Measurements from ENCODE around the gene GNA14. TPM values are rescaled to one million over a fixed set of nuclear protein-coding genes. Genes with fewer than 3 reads are reported as not detected.
A peak's percentile ranks its signal among the peaks of the same experiment; 100 is the strongest.

GNA14 gene
- total RNA-seq, 1 experiment from 2014 or later, result 0.15 TPM

GRCh38 chr9:77433675-77434445, 214.3 kb downstream of the GNA14 start:
- ChIA-PET CTCF (interaction anchor here (0.5 to 1.0 kb wide), 4 partner anchors 10 to 335 kb away, joined by 3 to 11 read pairs (median 4); no protein-coding TSS in a partner anchor), POLR2A (no interaction called here)
- no peaks in the 10 kb centered on the region for H3K9me3 ChIP-seq (ENCODE audit: control insufficient read depth, insufficient read depth, low read depth, low read length)
- H3K4me1 ChIP-seq (ENCODE audit: control insufficient read depth, insufficient read depth, low read length), result no peaks in the 10 kb centered on the region
- intact Hi-C loops (cut with micrococcal nuclease; ENCODE audit: unreplicated experiment), result loop anchor here (5.0 kb wide), 1 partner anchor 318 kb away; no protein-coding TSS in a partner anchor
- no peak for DNase-seq (ENCODE audit: low read depth, low spot score)
- peak; percentile 95 for ATAC-seq
- BruUV-seq (replicated peaks), result no TSS peak
- TF ChIP-seq CTCF (IDR thresholded peaks at IDR 0.05) (peak; percentile 97), POLR2AphosphoS5 (IDR thresholded peaks at IDR 0.05; ENCODE audit: low read depth, low read length) (no peak)
- H3K27ac ChIP-seq (ENCODE audit: low read length), result no peak overlapping the region
- in situ Hi-C loops (cut with HindIII; ENCODE audit: low pct_unique_long_range_greater_than_20kb, low sequenced_read_pairs), result no loop called here
- no peaks in the 10 kb centered on the region for H3K27me3 ChIP-seq (ENCODE audit: control insufficient read depth, insufficient read depth, low read length)
- H3K36me3 ChIP-seq (ENCODE audit: control insufficient read depth, insufficient read depth, low read length), result no peaks in the 10 kb centered on the region
- H3K4me3 ChIP-seq (ENCODE audit: low read depth in 2 of 2, low read length in 2 of 2), result peak overlapping the region in 1 of 2 experiments; percentile 26; a peak in 2 of 4 replicates

- no peaks in the 10 kb centered on the region for H3K9me3 ChIP-seq (ENCODE audit: control insufficient read depth, insufficient read depth, low read depth, low read length)
- ChIA-PET POLR2A (no interaction called here), CTCF (interaction anchor here (0.6 kb wide), 2 partner anchors 8 to 111 kb away, joined by 4 read pairs; no protein-coding TSS in a partner anchor)
- H3K4me3 ChIP-seq (ENCODE audit: low read depth in 2 of 2, low read length in 2 of 2), result no peak overlapping the region
- no peak for ATAC-seq
- intact Hi-C loops (cut with micrococcal nuclease; ENCODE audit: unreplicated experiment), result loop anchor here (5.0 kb wide), 1 partner anchor 320 kb away; no protein-coding TSS in a partner anchor
- no peaks in the 10 kb centered on the region for H3K36me3 ChIP-seq (ENCODE audit: control insufficient read depth, insufficient read depth, low read length)
- DNase-seq (ENCODE audit: low read depth, low spot score), result no peak
- TF ChIP-seq TCF7L2 (IDR thresholded peaks at IDR 0.05; ENCODE audit: low read depth, low read length), result no peak
- TF ChIP-seq CTCF (IDR thresholded peaks at IDR 0.05), result no peak
- TF ChIP-seq POLR2AphosphoS5 (IDR thresholded peaks at IDR 0.05; ENCODE audit: low read depth, low read length), result no peak
- no peak for TF ChIP-seq REST (IDR thresholded peaks at IDR 0.05; ENCODE audit: insufficient read depth in 1 of 2, low read depth in 2 of 2, low read length in 1 of 2)
- no peak for TF ChIP-seq SIN3A (IDR thresholded peaks at IDR 0.05; ENCODE audit: borderline replicate concordance, insufficient read depth, low read depth, low read length)
- H3K27me3 ChIP-seq (ENCODE audit: control insufficient read depth, insufficient read depth, low read length), result no peaks in the 10 kb centered on the region
- no peak overlapping the region for H3K27ac ChIP-seq (ENCODE audit: low read length)
- in situ Hi-C loops (cut with HindIII; ENCODE audit: low pct_unique_long_range_greater_than_20kb, low sequenced_read_pairs), result no loop called here
- no peaks in the 10 kb centered on the region for H3K4me1 ChIP-seq (ENCODE audit: control insufficient read depth, insufficient read depth, low read length)
- no TSS peak for BruUV-seq (replicated peaks)
Measured at GRCh38 chr9:77432053-77432452, 216.1 kb downstream of the GNA14 start.

All from Panc1 (cell line).